K562 (cell line): ENCODE results near the gene KRT72. TPM values are rescaled to one million over a fixed set of nuclear protein-coding genes. Genes with fewer than 3 reads are reported as not detected.

Experiments
- CC2D1A ChIP-seq: fragments of 450-650 bp; IDR thresholded peaks from 2 replicates; pipeline ENCODE4 v1.6.1; 2017; ENCODE audit warnings: mild to moderate bottlenecking
- CTCF ChIP-seq, 3 experiments: IDR thresholded peaks in 2 of 3; conservative IDR thresholded peaks in 1 of 3; 2 replicates each; pipeline ENCODE4 v1.5.1; 2011 to 2012; ENCODE audit warnings: low read length in 3 of 3, mild to moderate bottlenecking in 3 of 3, control low read depth in 2 of 3, improper control_type of control experiment in 1 of 3, inconsistent platforms in 1 of 3, low read depth in 1 of 3, mixed read lengths in 1 of 3, moderate library complexity in 1 of 3; ENCODE audit not compliant: insufficient read depth in 2 of 3
- DEAF1 ChIP-seq: fragments of 450-650 bp; formaldehyde crosslinking; IDR thresholded peaks from 2 replicates; pipeline ENCODE4 v1.4.0; 2020; ENCODE audit warnings: mild to moderate bottlenecking, moderate library complexity
- FIP1L1 ChIP-seq: fragments of 200-400 bp; formaldehyde crosslinking; IDR thresholded peaks from 2 replicates; pipeline ENCODE4 v1.6.1; 2018; ENCODE audit warnings: mild to moderate bottlenecking, low read depth, low read length; ENCODE audit not compliant: poor library complexity, severe bottlenecking
- HDGF ChIP-seq: fragments of 450-650 bp; IDR thresholded peaks from 2 replicates; pipeline ENCODE4 v1.6.1; 2016
- IRF2 ChIP-seq: sonication (generic); formaldehyde crosslinking; IDR thresholded peaks from 2 replicates; pipeline ENCODE4 v1.8.1; 2022; ENCODE audit warnings: mild to moderate bottlenecking, missing genetic modification reagents
- JUN ChIP-seq, 2 experiments: sonication (generic) in 1 of 2; formaldehyde crosslinking in 1 of 2; IDR thresholded peaks; 2 replicates each; pipeline versions ENCODE4 v1.6.1 to v1.8.0; 2012 to 2022; ENCODE audit warnings: borderline replicate concordance in 2 of 2, mild to moderate bottlenecking in 2 of 2, improper control_type of control experiment in 1 of 2, low read depth in 1 of 2, low read length in 1 of 2, missing genetic modification reagents in 1 of 2
- NFYB ChIP-seq: IDR thresholded peaks from 2 replicates; pipeline ENCODE4 v1.6.1; 2011; ENCODE audit warnings: mild to moderate bottlenecking, moderate library complexity; ENCODE audit not compliant: insufficient read length; ENCODE audit errors: extremely low read depth
- SAFB2 ChIP-seq: fragments of 200-400 bp; formaldehyde crosslinking; IDR thresholded peaks from 2 replicates; pipeline ENCODE4 v1.6.1; 2018; ENCODE audit warnings: borderline replicate concordance, low read length, low read depth, moderate library complexity; ENCODE audit not compliant: severe bottlenecking
- STAT5B ChIP-seq: fragments of 250-450 bp; sonication (Bioruptor Pico); IDR thresholded peaks from 2 replicates; pipeline ENCODE4 v1.8.0; 2021; ENCODE audit warnings: mild to moderate bottlenecking, inconsistent platforms
- polyA plus RNA-seq, 8 experiments: library from polyadenylated mRNA; depleted of rRNA in 4 of 8; stranded (reverse) in 5 of 8; unstranded in 3 of 8; fragments of >200 nt; fragmentation: Nextera tagmentation in 2 of 8; fragmentation: Illumina TruSeq in 1 of 8; extraction: Ambion mirVana in 2 of 8; extraction: Trizol in 1 of 8; gene quantifications; 2 replicates each; pipeline versions ENCODE4 v1.2.1 to v1.2.3, GENCODE V29; 2011 to 2014; ENCODE audit warnings: inconsistent platforms in 1 of 8, missing spikeins in 1 of 8
- total RNA-seq, 7 experiments: library from RNA; depleted of rRNA in 6 of 7; stranded (reverse); fragments of >200 nt in 6 of 7; fragmentation: Illumina TruSeq in 2 of 7; extraction: Trizol in 2 of 7; gene quantifications; 2 replicates each; pipeline versions ENCODE4 v1.2.1 to v1.2.3, GENCODE V29; 2011 to 2021; ENCODE audit warnings: low replicate concordance in 1 of 7
- TF ChIP-seq, protein P1 (sequence below), 2 experiments: fragments of 450-650 bp; formaldehyde crosslinking in 1 of 2; IDR thresholded peaks; 2 replicates each; pipeline versions ENCODE4 v1.4.0 to v1.6.1; 2014 to 2020; ENCODE audit warnings: mild to moderate bottlenecking in 2 of 2, borderline replicate concordance in 1 of 2, low read depth in 1 of 2
- TF ChIP-seq, protein P2 (sequence below): fragments of 450-650 bp; IDR thresholded peaks from 2 replicates; pipeline ENCODE4 v1.6.1; 2016; ENCODE audit warnings: mild to moderate bottlenecking

The KRT72 gene
- total and polyA plus RNA-seq, 9 of the 15 experiments (the other 6 are each of a cell fraction or from before 2014, with no cell fraction given) = not detected

- TF ChIP-seq, protein P1, sequence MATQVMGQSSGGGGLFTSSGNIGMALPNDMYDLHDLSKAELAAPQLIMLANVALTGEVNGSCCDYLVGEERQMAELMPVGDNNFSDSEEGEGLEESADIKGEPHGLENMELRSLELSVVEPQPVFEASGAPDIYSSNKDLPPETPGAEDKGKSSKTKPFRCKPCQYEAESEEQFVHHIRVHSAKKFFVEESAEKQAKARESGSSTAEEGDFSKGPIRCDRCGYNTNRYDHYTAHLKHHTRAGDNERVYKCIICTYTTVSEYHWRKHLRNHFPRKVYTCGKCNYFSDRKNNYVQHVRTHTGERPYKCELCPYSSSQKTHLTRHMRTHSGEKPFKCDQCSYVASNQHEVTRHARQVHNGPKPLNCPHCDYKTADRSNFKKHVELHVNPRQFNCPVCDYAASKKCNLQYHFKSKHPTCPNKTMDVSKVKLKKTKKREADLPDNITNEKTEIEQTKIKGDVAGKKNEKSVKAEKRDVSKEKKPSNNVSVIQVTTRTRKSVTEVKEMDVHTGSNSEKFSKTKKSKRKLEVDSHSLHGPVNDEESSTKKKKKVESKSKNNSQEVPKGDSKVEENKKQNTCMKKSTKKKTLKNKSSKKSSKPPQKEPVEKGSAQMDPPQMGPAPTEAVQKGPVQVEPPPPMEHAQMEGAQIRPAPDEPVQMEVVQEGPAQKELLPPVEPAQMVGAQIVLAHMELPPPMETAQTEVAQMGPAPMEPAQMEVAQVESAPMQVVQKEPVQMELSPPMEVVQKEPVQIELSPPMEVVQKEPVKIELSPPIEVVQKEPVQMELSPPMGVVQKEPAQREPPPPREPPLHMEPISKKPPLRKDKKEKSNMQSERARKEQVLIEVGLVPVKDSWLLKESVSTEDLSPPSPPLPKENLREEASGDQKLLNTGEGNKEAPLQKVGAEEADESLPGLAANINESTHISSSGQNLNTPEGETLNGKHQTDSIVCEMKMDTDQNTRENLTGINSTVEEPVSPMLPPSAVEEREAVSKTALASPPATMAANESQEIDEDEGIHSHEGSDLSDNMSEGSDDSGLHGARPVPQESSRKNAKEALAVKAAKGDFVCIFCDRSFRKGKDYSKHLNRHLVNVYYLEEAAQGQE (IDR thresholded peaks at IDR 0.05; ENCODE audit: borderline replicate concordance) = peak; percentile 92
- TF ChIP-seq, protein P1 (CRISPR knock-in tag; IDR thresholded peaks at IDR 0.05; ENCODE audit: low read depth) = no peak
- TF ChIP-seq, protein P2, sequence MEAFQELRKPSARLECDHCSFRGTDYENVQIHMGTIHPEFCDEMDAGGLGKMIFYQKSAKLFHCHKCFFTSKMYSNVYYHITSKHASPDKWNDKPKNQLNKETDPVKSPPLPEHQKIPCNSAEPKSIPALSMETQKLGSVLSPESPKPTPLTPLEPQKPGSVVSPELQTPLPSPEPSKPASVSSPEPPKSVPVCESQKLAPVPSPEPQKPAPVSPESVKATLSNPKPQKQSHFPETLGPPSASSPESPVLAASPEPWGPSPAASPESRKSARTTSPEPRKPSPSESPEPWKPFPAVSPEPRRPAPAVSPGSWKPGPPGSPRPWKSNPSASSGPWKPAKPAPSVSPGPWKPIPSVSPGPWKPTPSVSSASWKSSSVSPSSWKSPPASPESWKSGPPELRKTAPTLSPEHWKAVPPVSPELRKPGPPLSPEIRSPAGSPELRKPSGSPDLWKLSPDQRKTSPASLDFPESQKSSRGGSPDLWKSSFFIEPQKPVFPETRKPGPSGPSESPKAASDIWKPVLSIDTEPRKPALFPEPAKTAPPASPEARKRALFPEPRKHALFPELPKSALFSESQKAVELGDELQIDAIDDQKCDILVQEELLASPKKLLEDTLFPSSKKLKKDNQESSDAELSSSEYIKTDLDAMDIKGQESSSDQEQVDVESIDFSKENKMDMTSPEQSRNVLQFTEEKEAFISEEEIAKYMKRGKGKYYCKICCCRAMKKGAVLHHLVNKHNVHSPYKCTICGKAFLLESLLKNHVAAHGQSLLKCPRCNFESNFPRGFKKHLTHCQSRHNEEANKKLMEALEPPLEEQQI = no peak
- TF ChIP-seq FIP1L1 (no peak), SAFB2 (no peak), IRF2 (no peak), DEAF1 (CRISPR knock-in tag) (peak; percentile 89), JUN (IDR thresholded peaks at IDR 0.05; ENCODE audit: borderline replicate concordance, low read depth, low read length) (0 out of 2 replicates have a peak, but pooled peaks have one; percentile 35), JUN (CRISPR knock-in tag; IDR thresholded peaks at IDR 0.05; ENCODE audit: borderline replicate concordance) (no peak), NFYB (no peak), CC2D1A (peak; percentile 50; the same call in 1 of the 2 replicates), CTCF (IDR thresholded peaks at IDR 0.05 in 2 of 3, conservative IDR thresholded peaks at IDR 0.05 in 1 of 3; ENCODE audit: insufficient read depth in 2 of 3, low read depth in 1 of 3, low read length in 3 of 3) (peak; percentile 84 to 94 (median 90)), STAT5B (CRISPR knock-in tag) (no peak), HDGF (no peak)
Measured at GRCh38 chr12:52582971-52583456, 18.2 kb downstream of the KRT72 start (continued).
